SK-N-MC (cell line): ENCODE measurements around the gene SCTR.

Experiments used
- DNase-seq: peaks from one replicate; pipeline ENCODE4 v3.0.0-alpha.2; 2011; ENCODE audit warnings: low read depth, low spot score
- H3K27ac ChIP-seq: fragments of 200-600 bp; sonication (generic); 2 replicates; pipeline ENCODE4 v1.5.1; 2016; ENCODE audit warnings: mixed run types
- H3K36me3 ChIP-seq: fragments of 200-600 bp; sonication (generic); 2 replicates; pipeline ENCODE4 v1.6.1; 2017; ENCODE audit warnings: antibody characterized with exemption, low read length, mixed read lengths; ENCODE audit not compliant: insufficient read depth
- H3K4me3 ChIP-seq: fragments of 200-600 bp; sonication (generic); 2 replicates; pipeline ENCODE4 v1.5.1; 2016
- H3K9ac ChIP-seq: fragments of 200-600 bp; sonication (generic); 2 replicates; pipeline ENCODE4 v1.8.0; 2017; ENCODE audit warnings: mixed run types, mixed read lengths; ENCODE audit not compliant: insufficient read length
- H3K9me3 ChIP-seq: fragments of 200-600 bp; sonication (generic); 2 replicates; pipeline ENCODE4 v1.6.1; 2017; ENCODE audit warnings: low read depth, mild to moderate bottlenecking, antibody characterized with exemption, low read length, moderate library complexity, mixed read lengths
- EZH2 ChIP-seq: fragments of 200-600 bp; sonication (generic); IDR thresholded peaks from one replicate; pipeline ENCODE4 v1.6.1; 2017; ENCODE audit warnings: antibody characterized with exemption
- FOXP2 ChIP-seq: optimal IDR thresholded peaks from 2 replicates; pipeline ENCODE3; 2011; ENCODE audit warnings: mild to moderate bottlenecking, moderate library complexity; ENCODE audit not compliant: insufficient read depth; ENCODE audit errors: extremely low read length, control extremely low read depth
- POLR2AphosphoS5 ChIP-seq: IDR thresholded peaks from 2 replicates; pipeline ENCODE4 v1.6.1; 2012; ENCODE audit warnings: mild to moderate bottlenecking, low read depth, low read length, borderline replicate concordance

SCTR gene

GRCh38 chr2:119429225-119429981 lies 94.9 kb downstream of the SCTR start:
- DNase-seq = no peak
- Histone ChIP-seq H3K4me3 (no peak overlapping the region), H3K27ac (peak overlapping the region; percentile 67), H3K9ac (no peak overlapping the region), H3K9me3 (no peaks in the 10 kb centered on the region), H3K36me3 (no peaks in the 10 kb centered on the region)
- TF ChIP-seq FOXP2 = no peak
- TF ChIP-seq EZH2 = no peak
- no peak for TF ChIP-seq POLR2AphosphoS5

DNA sequence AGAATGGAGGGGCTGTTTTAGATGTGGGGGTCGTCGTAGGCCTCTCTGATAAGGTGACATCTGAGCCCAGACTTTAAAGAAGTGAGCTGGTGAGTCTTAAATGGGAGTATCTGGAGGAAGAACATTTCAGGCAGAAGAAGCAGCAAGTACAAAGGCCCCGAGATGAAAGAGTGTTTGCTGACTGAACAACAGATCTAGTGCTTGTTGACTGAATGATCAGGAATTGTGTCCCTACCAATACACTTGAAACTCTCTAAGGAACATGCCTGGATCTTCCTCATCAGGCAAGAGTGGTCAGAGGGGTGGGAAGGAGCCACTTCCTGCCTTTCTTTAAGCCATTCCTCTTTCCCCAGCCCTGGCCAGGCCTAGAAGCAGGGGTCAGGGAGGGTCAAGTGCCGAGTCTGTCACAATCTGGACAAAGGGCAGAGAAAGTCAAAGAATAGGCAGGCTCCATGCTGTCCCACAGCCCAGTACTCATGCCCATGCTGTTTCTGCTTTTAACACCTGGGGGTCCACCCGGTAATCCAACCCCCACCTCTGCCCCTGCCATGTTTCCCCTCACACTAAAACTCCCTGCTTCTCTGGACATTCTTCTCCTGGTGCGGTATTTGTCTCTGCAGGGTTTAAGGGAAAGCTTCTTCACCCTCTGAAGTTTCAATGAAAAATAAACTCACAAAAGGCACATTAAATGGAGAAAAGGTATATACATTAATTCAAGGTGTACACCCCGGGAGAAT lies 95.6 kb downstream of the SCTR start:
- no peaks in the 10 kb centered on the region for H3K9me3 ChIP-seq
- no peak overlapping the region for H3K27ac ChIP-seq
- DNase-seq = no peak
- no peaks in the 10 kb centered on the region for H3K36me3 ChIP-seq
- H3K9ac ChIP-seq = no peak overlapping the region
- no peak for TF ChIP-seq FOXP2
- TF ChIP-seq POLR2AphosphoS5 = no peak
- TF ChIP-seq EZH2 = no peak
- no peak overlapping the region for H3K4me3 ChIP-seq

GRCh38 chr2:119427756-119428155 lies 96.5 kb downstream of the SCTR start:
- Histone ChIP-seq H3K27ac (no peak overlapping the region), H3K9me3 (no peaks in the 10 kb centered on the region), H3K9ac (no peak overlapping the region), H3K36me3 (no peaks in the 10 kb centered on the region), H3K4me3 (no peak overlapping the region)
- no peak for DNase-seq
- TF ChIP-seq EZH2 (no peak), FOXP2 (no peak), POLR2AphosphoS5 (no peak)

DNA sequence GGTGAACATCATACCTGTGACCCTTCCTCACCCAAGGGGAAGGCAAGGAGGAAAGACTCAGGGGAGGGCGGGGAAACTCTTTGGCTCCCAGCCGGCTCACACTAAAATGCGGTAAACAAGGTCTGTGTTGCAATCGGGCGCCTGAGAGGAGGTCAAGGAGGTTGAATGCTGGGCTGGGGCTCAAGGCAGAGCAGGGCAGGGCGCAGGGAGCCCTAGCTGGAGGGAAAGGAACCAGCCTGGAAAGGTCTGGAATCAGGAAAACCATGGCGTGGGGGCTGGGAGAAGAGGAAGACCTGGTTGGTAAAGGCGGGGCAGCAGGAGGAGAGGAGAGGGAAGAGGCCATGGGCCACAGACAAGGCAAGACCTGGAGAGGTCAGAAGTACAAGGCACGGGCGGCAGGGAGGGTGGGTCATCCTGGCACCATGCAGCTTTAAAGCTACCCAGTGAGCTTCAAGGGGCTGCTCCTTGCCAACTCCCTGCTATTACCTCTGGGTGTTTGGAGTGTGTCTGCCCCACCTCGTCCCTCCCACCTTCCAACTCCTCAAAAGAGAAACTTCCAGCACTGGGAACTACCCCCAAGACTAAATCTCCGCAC lies 97.4 kb downstream of the SCTR start:
- DNase-seq = no peak
- Histone ChIP-seq H3K27ac (no peak overlapping the region), H3K36me3 (no peaks in the 10 kb centered on the region), H3K9me3 (no peaks in the 10 kb centered on the region), H3K9ac (no peak overlapping the region), H3K4me3 (no peak overlapping the region)
- TF ChIP-seq FOXP2 (no peak), POLR2AphosphoS5 (no peak), EZH2 (no peak)

DNA sequence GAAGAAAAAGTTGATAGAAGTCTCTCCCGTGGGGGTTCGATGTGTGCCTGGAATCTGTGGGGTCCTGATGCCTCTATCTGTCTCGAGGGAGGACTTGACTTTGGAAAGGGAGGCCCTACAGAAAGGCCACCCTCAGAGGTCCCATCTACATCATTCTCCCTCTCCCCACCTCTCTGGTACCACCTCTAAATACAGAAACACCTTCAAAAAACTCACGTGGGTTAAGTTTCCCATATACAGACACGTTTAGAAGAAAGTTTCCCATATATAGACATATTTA lies 97.9 kb downstream of the SCTR start:
- no peak for DNase-seq
- H3K9me3 ChIP-seq = no peaks in the 10 kb centered on the region
- TF ChIP-seq POLR2AphosphoS5 (no peak), EZH2 (no peak), FOXP2 (no peak)
- H3K27ac ChIP-seq = no peak overlapping the region
- no peak overlapping the region for H3K4me3 ChIP-seq
- no peak overlapping the region for H3K9ac ChIP-seq
- no peaks in the 10 kb centered on the region for H3K36me3 ChIP-seq

GRCh38 chr2:119425620-119426395 lies 98.5 kb downstream of the SCTR start:
- Histone ChIP-seq H3K9me3 (no peaks in the 10 kb centered on the region), H3K27ac (no peak overlapping the region), H3K9ac (no peak overlapping the region), H3K36me3 (no peaks in the 10 kb centered on the region), H3K4me3 (no peak overlapping the region)
- TF ChIP-seq FOXP2 (no peak), POLR2AphosphoS5 (no peak), EZH2 (no peak)
- DNase-seq = no peak

- Histone ChIP-seq H3K4me3 (no peak overlapping the region), H3K9me3 (no peaks in the 10 kb centered on the region), H3K36me3 (no peaks in the 10 kb centered on the region), H3K27ac (no peak overlapping the region), H3K9ac (no peak overlapping the region)
- DNase-seq = no peak
- TF ChIP-seq FOXP2 (no peak), POLR2AphosphoS5 (no peak), EZH2 (no peak)
Measured at GRCh38 chr2:119425119-119425405, 99.2 kb downstream of the SCTR start.

GRCh38 chr2:119424284-119425118 lies 99.8 kb downstream of the SCTR start:
- no peak overlapping the region for H3K9ac ChIP-seq
- no peak for DNase-seq
- no peaks in the 10 kb centered on the region for H3K9me3 ChIP-seq
- H3K27ac ChIP-seq = no peak overlapping the region
- TF ChIP-seq FOXP2 = no peak
- TF ChIP-seq POLR2AphosphoS5 = no peak
- no peak for TF ChIP-seq EZH2
- H3K36me3 ChIP-seq = no peaks in the 10 kb centered on the region
- no peak overlapping the region for H3K4me3 ChIP-seq
